A673 (cell line): ENCODE data around the gene ORAI2.
"Not testable (repeated sequence)": the region's sequence is repeated elsewhere in the genome, so short reads cannot be mapped to it uniquely, and the experiment has no call there.

ENCODE experiments used
- CTCF ChIP-seq: fragments of 300-800, 200-600 bp; sonication (generic); conservative IDR thresholded peaks from 2 replicates; pipeline ENCODE4 v1.5.1; 2017; ENCODE audit warnings: low read depth, mild to moderate bottlenecking, antibody characterized with exemption, low read length, moderate library complexity, mixed read lengths
- EZH2 ChIP-seq: fragments of 200-600 bp; sonication (generic); IDR thresholded peaks from 2 replicates; pipeline ENCODE4 v1.6.1; 2017; ENCODE audit warnings: borderline replicate concordance, low read depth, mild to moderate bottlenecking, mixed read lengths, antibody characterized with exemption, low read length; ENCODE audit not compliant: poor library complexity, severe bottlenecking

GRCh38 chr7:102479982-102480637 is 46.7 kb downstream of the ORAI2 start:
- TF ChIP-seq EZH2: not testable (repeated sequence)
- peak; percentile 35 for TF ChIP-seq CTCF
